Astrocyte (in vitro differentiated cells and primary cell): Measurements from ENCODE around the gene USP14. TPM values are rescaled to one million over a fixed set of nuclear protein-coding genes. Genes with fewer than 3 reads are reported as not detected.

ENCODE experiments used
- DNase-seq: peaks from one replicate; pipeline ENCODE4 v3.0.0-alpha.2; 2010; ENCODE audit warnings: low read depth
- FAIRE-seq: peaks from 2 replicates; lab custom pipeline; 2011; peaks lifted over from hg19 to GRCh38; lab: Jason Lieb, UNC
- H2AFZ ChIP-seq: 2 replicates; pipeline ENCODE4 v1.6.0; 2012; ENCODE audit warnings: low read depth, low read length, inconsistent platforms
- H3K27ac ChIP-seq: 2 replicates; pipeline ENCODE4 v1.5.1; 2011; ENCODE audit warnings: low read depth, low read length, inconsistent platforms
- H3K27me3 ChIP-seq: 2 replicates; pipeline ENCODE4 v1.6.0; 2011; ENCODE audit warnings: low read length, inconsistent platforms; ENCODE audit not compliant: insufficient read depth
- H3K36me3 ChIP-seq: 2 replicates; pipeline ENCODE4 v1.5.1; 2011; ENCODE audit warnings: low read length, inconsistent platforms; ENCODE audit not compliant: insufficient read depth
- H3K4me1 ChIP-seq: 2 replicates; pipeline ENCODE4 v1.5.1; 2011; ENCODE audit warnings: low read length, inconsistent platforms; ENCODE audit not compliant: insufficient read depth
- H3K4me2 ChIP-seq: 2 replicates; pipeline ENCODE4 v1.6.0; 2012; ENCODE audit warnings: low read length, inconsistent platforms
- H3K4me3 ChIP-seq: 2 replicates; pipeline ENCODE4 v1.5.1; 2011; ENCODE audit warnings: low read depth, mild to moderate bottlenecking, low read length, inconsistent platforms; ENCODE audit not compliant: insufficient read depth
- H3K79me2 ChIP-seq: 2 replicates; pipeline ENCODE4 v1.6.0; 2012; ENCODE audit warnings: mild to moderate bottlenecking, low read length, inconsistent platforms; ENCODE audit not compliant: insufficient read depth
- H3K9ac ChIP-seq: 2 replicates; pipeline ENCODE4 v1.6.0; 2012; ENCODE audit warnings: mild to moderate bottlenecking, low read length, inconsistent platforms
- H3K9me3 ChIP-seq: 2 replicates; pipeline ENCODE4 v1.5.1; 2012; ENCODE audit warnings: low read depth, mild to moderate bottlenecking, low read length, inconsistent platforms; ENCODE audit not compliant: insufficient read depth
- H4K20me1 ChIP-seq: 2 replicates; pipeline ENCODE4 v1.6.0; 2012; ENCODE audit warnings: low read length, inconsistent platforms; ENCODE audit not compliant: insufficient read depth
- H3K27ac Mint-ChIP-seq: one replicate; pipeline ENCODE4 v1.8.0; 2021; ENCODE audit warnings: mild to moderate bottlenecking, mixed read lengths; ENCODE audit not compliant: unreplicated experiment
- H3K27me3 Mint-ChIP-seq: one replicate; pipeline ENCODE4 v1.8.0; 2021; ENCODE audit warnings: low read depth, mixed read lengths; ENCODE audit not compliant: unreplicated experiment
- H3K36me3 Mint-ChIP-seq: one replicate; pipeline ENCODE4 v1.8.0; 2021; ENCODE audit warnings: low read depth, mixed read lengths; ENCODE audit not compliant: unreplicated experiment
- H3K4me1 Mint-ChIP-seq: one replicate; pipeline ENCODE4 v1.8.0; 2021; ENCODE audit warnings: low read depth, mixed read lengths; ENCODE audit not compliant: unreplicated experiment
- H3K4me3 Mint-ChIP-seq: one replicate; pipeline ENCODE4 v1.8.0; 2021; ENCODE audit warnings: mild to moderate bottlenecking, moderate library complexity, mixed read lengths; ENCODE audit not compliant: unreplicated experiment
- H3K9me3 Mint-ChIP-seq: one replicate; pipeline ENCODE4 v1.8.0; 2021; ENCODE audit warnings: mild to moderate bottlenecking, mixed read lengths; ENCODE audit not compliant: unreplicated experiment
- CTCF ChIP-seq: IDR thresholded peaks from 2 replicates; pipeline ENCODE4 v1.5.1; 2011; ENCODE audit warnings: low read depth, mild to moderate bottlenecking, inconsistent platforms, low read length, moderate library complexity; ENCODE audit not compliant: insufficient read depth
- EZH2 ChIP-seq: IDR thresholded peaks from 2 replicates; pipeline ENCODE4 v1.6.1; 2012; ENCODE audit warnings: mild to moderate bottlenecking, low read length, inconsistent platforms; ENCODE audit not compliant: insufficient read depth
- total RNA-seq: library from RNA; stranded (reverse); gene quantifications from 2 replicates; pipeline ENCODE4 v1.2.1, GENCODE V29; 2021

Gene USP14
- total RNA-seq, 1 donor from 2014 or later = 102 TPM

GRCh38 chr18:250685-251084 lies 92.3 kb downstream of the USP14 start:
- H3K4me1 Mint-ChIP-seq = peaks cover 2% of the 10 kb centered on the region
- Histone ChIP-seq H3K79me2 (no peaks in the 10 kb centered on the region), H3K4me2 (no peak overlapping the region), H3K36me3 (peaks cover 40% of the 10 kb centered on the region), H3K9me3 (no peaks in the 10 kb centered on the region), H3K27ac (no peak overlapping the region), H4K20me1 (no peaks in the 10 kb centered on the region), H3K27me3 (no peaks in the 10 kb centered on the region), H3K4me1 (no peaks in the 10 kb centered on the region), H2AFZ (no peak overlapping the region), H3K4me3 (no peak overlapping the region), H3K9ac (no peak overlapping the region)
- H3K36me3 Mint-ChIP-seq = peaks cover 14% of the 10 kb centered on the region
- no peaks in the 10 kb centered on the region for H3K9me3 Mint-ChIP-seq
- FAIRE-seq (no peak), DNase-seq (no peak)
- H3K27ac Mint-ChIP-seq = no peak overlapping the region
- no peak overlapping the region for H3K4me3 Mint-ChIP-seq
- H3K27me3 Mint-ChIP-seq = no peaks in the 10 kb centered on the region
- TF ChIP-seq CTCF (no peak), EZH2 (no peak)

DNA sequence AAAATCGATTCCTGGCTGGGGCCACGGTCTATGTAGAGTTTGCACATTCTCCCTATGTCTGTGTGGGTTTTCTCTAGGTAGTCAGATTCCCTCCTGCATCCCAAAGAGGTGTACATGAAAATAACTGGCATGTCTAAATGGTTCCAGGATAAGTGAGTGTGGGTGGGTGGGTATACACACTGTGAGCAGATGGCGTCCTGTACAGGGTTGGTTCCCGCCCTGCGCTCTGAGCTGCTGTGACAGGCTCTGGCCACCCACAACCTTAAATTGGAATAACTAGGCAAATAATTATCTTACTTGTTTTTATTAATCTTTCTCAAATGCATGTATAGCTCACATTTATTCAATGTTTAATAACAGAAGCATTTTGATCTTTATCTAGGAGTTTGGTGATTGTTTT lies 93.2 kb downstream of the USP14 start:
- Histone ChIP-seq H3K4me1 (no peaks in the 10 kb centered on the region), H3K9ac (no peak overlapping the region), H3K36me3 (peaks cover 47% of the 10 kb centered on the region), H4K20me1 (no peaks in the 10 kb centered on the region), H3K79me2 (no peaks in the 10 kb centered on the region), H3K9me3 (no peaks in the 10 kb centered on the region), H3K27me3 (no peaks in the 10 kb centered on the region), H3K4me3 (no peak overlapping the region), H2AFZ (no peak overlapping the region), H3K4me2 (no peak overlapping the region), H3K27ac (no peak overlapping the region)
- peaks cover 2% of the 10 kb centered on the region for H3K4me1 Mint-ChIP-seq
- FAIRE-seq (no peak), DNase-seq (no peak)
- no peaks in the 10 kb centered on the region for H3K9me3 Mint-ChIP-seq
- no peak overlapping the region for H3K27ac Mint-ChIP-seq
- H3K4me3 Mint-ChIP-seq = no peak overlapping the region
- no peaks in the 10 kb centered on the region for H3K27me3 Mint-ChIP-seq
- no peak for TF ChIP-seq CTCF
- no peak for TF ChIP-seq EZH2
- peaks cover 14% of the 10 kb centered on the region for H3K36me3 Mint-ChIP-seq

- Histone ChIP-seq H3K27me3 (no peaks in the 10 kb centered on the region), H3K9me3 (no peaks in the 10 kb centered on the region), H2AFZ (no peak overlapping the region), H3K4me1 (no peaks in the 10 kb centered on the region), H3K4me3 (no peak overlapping the region), H3K4me2 (no peak overlapping the region), H3K36me3 (peaks cover 50% of the 10 kb centered on the region), H3K27ac (no peak overlapping the region), H4K20me1 (no peaks in the 10 kb centered on the region), H3K9ac (no peak overlapping the region), H3K79me2 (no peaks in the 10 kb centered on the region)
- Mint-ChIP-seq H3K36me3 (peaks cover 14% of the 10 kb centered on the region), H3K27me3 (no peaks in the 10 kb centered on the region), H3K9me3 (no peaks in the 10 kb centered on the region), H3K4me3 (no peak overlapping the region), H3K27ac (no peak overlapping the region), H3K4me1 (peaks cover 2% of the 10 kb centered on the region)
- no peak for FAIRE-seq
- DNase-seq = no peak
- no peak for TF ChIP-seq CTCF
- no peak for TF ChIP-seq EZH2
Observed at GRCh38 chr18:253121-253520, 94.8 kb downstream of the USP14 start.
